ENCODE measurements around the gene SLC6A4. TPM values are rescaled to one million over a fixed set of nuclear protein-coding genes. Genes with fewer than 3 reads are reported as not detected.

Gene SLC6A4
- total and polyA plus RNA-seq, 2 of the 8 experiments (the other 6 are each of a cell fraction or from before 2014, with no cell fraction given), result 0.09 to 0.33 TPM

DNA sequence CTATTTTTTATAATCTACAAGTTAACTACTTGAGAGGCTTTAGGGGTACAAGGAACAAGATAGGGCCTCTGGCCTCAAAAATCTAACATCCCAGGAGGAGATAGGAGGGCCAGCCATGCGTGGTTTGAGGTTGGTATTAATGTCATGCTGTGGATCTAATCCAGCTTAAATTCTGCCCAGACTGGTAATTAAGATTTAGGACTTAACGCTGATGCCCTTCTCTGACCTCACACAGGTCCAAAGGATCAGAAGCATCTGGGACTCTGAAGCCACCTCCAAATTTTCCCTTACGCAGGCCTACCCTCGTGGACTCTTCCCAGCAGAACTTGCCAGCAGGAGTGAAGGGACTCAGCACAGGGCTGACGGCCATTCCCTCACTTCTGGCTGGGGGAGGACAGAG is 15.1 kb downstream of the SLC6A4 start:
- DNase-seq (ENCODE audit: low read depth in 1 of 2, low spot score in 2 of 2), result no peak
- H3K23me2 ChIP-seq (ENCODE audit: low read depth, low read length), result no peaks in the 10 kb centered on the region
- H2BK5ac ChIP-seq (ENCODE audit: low read depth, low read length), result no peak overlapping the region
- no peak overlapping the region for H2BK12ac ChIP-seq (ENCODE audit: low read depth, low read length)
- H3K14ac ChIP-seq (ENCODE audit: insufficient read length), result no peak overlapping the region
- H2AFZ ChIP-seq (ENCODE audit: low read length), result no peak overlapping the region
- H3K18ac ChIP-seq (ENCODE audit: extremely low read depth, low read length), result no peak overlapping the region
- no peak for FAIRE-seq
- H3K4me2 ChIP-seq (ENCODE audit: insufficient read depth in 1 of 2, low read depth in 2 of 2, low read length in 2 of 2), result no peak overlapping the region
- no peaks in the 10 kb centered on the region for H4K20me1 ChIP-seq (replicated peaks in 1 of 2; ENCODE audit: control insufficient read depth in 1 of 2, insufficient read depth in 2 of 2, low read length in 2 of 2)
- 88% methylated on average over 5 of the region's 5 CpGs; no CpG with 5 or more reads in 1 of the 2 experiments for WGBS, 2 experiments (ENCODE audit: extremely low coverage in 1 of 2, insufficient coverage in 1 of 2, insufficient read length in 1 of 2, insufficient replicate concordance in 2 of 2, low coverage in 1 of 2, low lambda C conversion rate in 2 of 2, missing lambda C conversion rate in 1 of 2)
- no peak overlapping the region for H2AK5ac ChIP-seq (ENCODE audit: low read depth, low read length)
- no peak overlapping the region for H3K4ac ChIP-seq (replicated peaks; ENCODE audit: insufficient read length, low read depth, low read length)
- no peaks in the 10 kb centered on the region; the same call in 1 of the 2 replicates for H3K79me1 ChIP-seq (ENCODE audit: low read depth, low read length)
- peaks cover 0 to under 1% (median 0%) of the 10 kb centered on the region in 4 experiments; a peak in 2 of 7 replicates for H3K4me1 ChIP-seq (replicated peaks in 1 of 4; ENCODE audit: control insufficient read depth in 3 of 4, insufficient read depth in 4 of 4, low read length in 3 of 4)
- H3K56ac ChIP-seq (replicated peaks; ENCODE audit: insufficient read length, low read depth, low read length), result no peak overlapping the region
- no peak overlapping the region for H3K27ac ChIP-seq (ENCODE audit: low read depth, low read length)
- no peaks in the 10 kb centered on the region for H3K27me3 ChIP-seq (replicated peaks in 1 of 4; ENCODE audit: control insufficient read depth in 3 of 4, extremely low read depth in 1 of 4, insufficient read depth in 3 of 4, low read length in 3 of 4)
- ChIA-PET POLR2A (ENCODE audit: partially characterized antibody) (interaction anchor here (0.5 kb wide), 1 partner anchor 140 kb away, joined by 3 read pairs; no protein-coding TSS in a partner anchor), CTCF (ENCODE audit: partially characterized antibody) (interaction anchor here (0.7 to 2.8 kb wide), 4 partner anchors 11 to 94 kb away, joined by 3 to 11 read pairs (median 4); partner anchors contain the start of gene SLC6A4)
- H3K23ac ChIP-seq (ENCODE audit: insufficient read length), result no peak overlapping the region
- no peak overlapping the region for H2BK15ac ChIP-seq (ENCODE audit: low read length)
- H3K4me3 ChIP-seq (ENCODE audit: extremely low read depth in 1 of 4, insufficient read depth in 2 of 4, low read depth in 3 of 4, low read length in 4 of 4), result no peak overlapping the region
- H3K36me3 ChIP-seq (ENCODE audit: control insufficient read depth in 2 of 4, insufficient read depth in 4 of 4, low read length in 3 of 4), result no peaks in the 10 kb centered on the region
- H4K5ac ChIP-seq (ENCODE audit: insufficient read length, low read depth, low read length), result no peak overlapping the region
- H2BK20ac ChIP-seq (ENCODE audit: low read length), result no peak overlapping the region
- H4K8ac ChIP-seq (ENCODE audit: extremely low read depth, insufficient read depth, low read length), result no peak overlapping the region
- H4K91ac ChIP-seq (replicated peaks; ENCODE audit: insufficient read length, low read length), result no peak overlapping the region
- H3K9ac ChIP-seq (replicated peaks in 1 of 4; ENCODE audit: extremely low read depth in 1 of 4, low read depth in 3 of 4, low read length in 3 of 4), result no peak overlapping the region
- H2BK120ac ChIP-seq (replicated peaks; ENCODE audit: low read depth, low read length), result no peak overlapping the region
- no peaks in the 10 kb centered on the region for H3K79me2 ChIP-seq (ENCODE audit: control insufficient read depth in 1 of 2, insufficient read depth in 2 of 2, low read length in 2 of 2)
- no peaks in the 10 kb centered on the region for H3K9me3 ChIP-seq (ENCODE audit: insufficient read depth in 2 of 2, low read depth in 1 of 2, low read length in 1 of 2)
- no peak for TF ChIP-seq MAX (IDR thresholded peaks at IDR 0.05)
- no peak for TF ChIP-seq KDM4A (IDR thresholded peaks at IDR 0.05; ENCODE audit: low read depth, low read length, severe bottlenecking)

Measured in H1 (cell line).